Upper lobe of left lung (tissue), 6 donors: ENCODE data around the gene LRP5. TPM values are rescaled to one million over a fixed set of nuclear protein-coding genes. Genes with fewer than 3 reads are reported as not detected.

Experiments
- ATAC-seq, 2 donors: fragments of 200-7000 bp; cut with Tn5 transposase; one replicate each; pipeline ENCODE4 v1.9.1; 2022; ENCODE audit warnings: mild to moderate bottlenecking in 2 of 2, moderate library complexity in 2 of 2; ENCODE audit not compliant: low FRiP score in 2 of 2
- DNase-seq, 2 donors: peaks; one replicate each; pipeline ENCODE4 v3.0.0-alpha.2; 2019 to 2020
- H3K27ac ChIP-seq, 4 donors: fragments of 200-600 bp; sonication (generic); one replicate each; pipeline ENCODE4 v1.5.1; 2016 to 2019
- H3K27me3 ChIP-seq, 4 donors: fragments of 200-600 bp; sonication (generic); one replicate each; pipeline ENCODE4 v1.5.1; 2017 to 2019
- H3K36me3 ChIP-seq, 4 donors: fragments of 200-600 bp; sonication (generic); one replicate each; pipeline ENCODE4 v1.5.1; 2016 to 2019
- H3K4me1 ChIP-seq, 4 donors: fragments of 200-600 bp; sonication (generic); one replicate each; pipeline ENCODE4 v1.5.1; 2018 to 2019
- H3K4me3 ChIP-seq, 4 donors: fragments of 200-600 bp; sonication (generic); one replicate each; pipeline ENCODE4 v1.5.1; 2017 to 2019; ENCODE audit warnings: mild to moderate bottlenecking in 2 of 4, moderate library complexity in 1 of 4
- H3K9me3 ChIP-seq, 4 donors: fragments of 200-600 bp; sonication (generic); one replicate each; pipeline ENCODE4 v1.5.1; 2018 to 2019
- CTCF ChIP-seq, 6 experiments: fragments of 450-650 bp in 4 of 6; fragments of 200-600 bp in 2 of 6; sonication (generic) in 2 of 6; IDR thresholded peaks; one replicate each; pipeline ENCODE4 v1.5.1; 2016 to 2019; ENCODE audit warnings: antibody characterized with exemption in 6 of 6
- EP300 ChIP-seq, 4 donors: sonication (generic); formaldehyde crosslinking; IDR thresholded peaks; one replicate each; pipeline ENCODE4 v1.5.1; 2017; ENCODE audit warnings: antibody characterized with exemption in 4 of 4, control low read depth in 2 of 4
- POLR2A ChIP-seq, 4 donors: fragments of 450-650 bp; IDR thresholded peaks; one replicate each; pipeline ENCODE4 v1.5.1; 2016 to 2017; ENCODE audit warnings: antibody characterized with exemption in 4 of 4, mild to moderate bottlenecking in 2 of 4
- POLR2AphosphoS5 ChIP-seq, 2 donors: sonication (generic); formaldehyde crosslinking; IDR thresholded peaks; one replicate each; pipeline ENCODE4 v1.5.1; 2017; ENCODE audit warnings: antibody characterized with exemption in 2 of 2
- WGBS, 2 donors: methylation state at CpG; one replicate each; pipeline ENCODE4 v1.1.5; 2017 to 2018; 5-methylcytosine and 5-hydroxymethylcytosine counted together
- total RNA-seq, 6 donors: library from RNA; depleted of rRNA in 4 of 6; stranded (reverse); fragments of >200 nt in 4 of 6; gene quantifications; one replicate each; pipeline versions ENCODE4 v1.1.0 to v1.2.1, GENCODE V29; 2016 to 2021
- donor health status: DM: no; HTN: no; CAD: no; lungs with moderate emphysema.
- donor health status: DM: no; HTN: yes; CAD: no; lungs with severe emphysema.

Gene LRP5
- total RNA-seq, 6 donors from 2014 or later, result 51.5 to 79.4 (median 67.6) TPM

GRCh38 chr11:68274306-68274705 is 38.1 kb upstream of the LRP5 start:
- Histone ChIP-seq H3K4me3 (no peak overlapping the region), H3K27me3 (no peaks in the 10 kb centered on the region), H3K9me3 (no peaks in the 10 kb centered on the region), H3K4me1 (peaks cover 18 to 33% (median 24%) of the 10 kb centered on the region in 4 donors), H3K27ac (no peak overlapping the region), H3K36me3 (no peaks in the 10 kb centered on the region)
- TF ChIP-seq EP300 (IDR thresholded peaks at IDR 0.05) (no peak), POLR2AphosphoS5 (IDR thresholded peaks at IDR 0.05) (no peak), POLR2A (IDR thresholded peaks at IDR 0.05) (no peak), CTCF (IDR thresholded peaks at IDR 0.05) (no peak)
- WGBS, 2 donors, result 94 to 100% methylated on average over 1 of the region's 1 CpG
- DNase-seq (no peak), ATAC-seq (no peak)

GRCh38 chr11:68275721-68276507 is 36.5 kb upstream of the LRP5 start:
- Histone ChIP-seq H3K9me3 (no peaks in the 10 kb centered on the region), H3K4me1 (peaks cover 10 to 19% (median 12%) of the 10 kb centered on the region in 4 donors), H3K27me3 (no peaks in the 10 kb centered on the region), H3K36me3 (no peaks in the 10 kb centered on the region), H3K27ac (no peak overlapping the region), H3K4me3 (no peak overlapping the region)
- 86 to 88% methylated on average over 14 of the region's 14 CpGs for WGBS, 2 donors
- no peak for DNase-seq
- TF ChIP-seq POLR2A (IDR thresholded peaks at IDR 0.05) (no peak), CTCF (IDR thresholded peaks at IDR 0.05) (no peak)
- no peak for ATAC-seq

GRCh38 chr11:68276861-68277260 is 35.5 kb upstream of the LRP5 start:
- Histone ChIP-seq H3K4me3 (no peak overlapping the region), H3K27ac (peak overlapping the region in 2 of 4 donors; percentile 13 to 23), H3K27me3 (no peaks in the 10 kb centered on the region), H3K9me3 (no peaks in the 10 kb centered on the region), H3K36me3 (no peaks in the 10 kb centered on the region), H3K4me1 (peaks cover 7 to 14% (median 11%) of the 10 kb centered on the region in 4 donors)
- 87 to 88% methylated on average over 6 of the region's 6 CpGs for WGBS, 2 donors
- ATAC-seq (no peak), DNase-seq (no peak)
- no peak for TF ChIP-seq CTCF (IDR thresholded peaks at IDR 0.05)
- no peak for TF ChIP-seq POLR2A (IDR thresholded peaks at IDR 0.05)
- TF ChIP-seq POLR2AphosphoS5 (IDR thresholded peaks at IDR 0.05), result no peak
- no peak for TF ChIP-seq EP300 (IDR thresholded peaks at IDR 0.05)

- Histone ChIP-seq H3K4me1 (peaks cover 0 to 12% (median 0%) of the 10 kb centered on the region in 4 donors), H3K27me3 (no peaks in the 10 kb centered on the region), H3K36me3 (no peaks in the 10 kb centered on the region), H3K4me3 (no peak overlapping the region), H3K9me3 (no peaks in the 10 kb centered on the region), H3K27ac (no peak overlapping the region)
- no peak for TF ChIP-seq CTCF (IDR thresholded peaks at IDR 0.05)
- no peak for TF ChIP-seq EP300 (IDR thresholded peaks at IDR 0.05)
- no peak for TF ChIP-seq POLR2A (IDR thresholded peaks at IDR 0.05)
- no peak for TF ChIP-seq POLR2AphosphoS5 (IDR thresholded peaks at IDR 0.05)
- no peak for DNase-seq
- WGBS, 2 donors, result 82 to 84% methylated on average over 5 of the region's 5 CpGs
- ATAC-seq, result no peak
Observed at GRCh38 chr11:68279676-68280075, 32.7 kb upstream of the LRP5 start.
